ENCODE data around the gene PIK3C2G.

Gene PIK3C2G

DNA sequence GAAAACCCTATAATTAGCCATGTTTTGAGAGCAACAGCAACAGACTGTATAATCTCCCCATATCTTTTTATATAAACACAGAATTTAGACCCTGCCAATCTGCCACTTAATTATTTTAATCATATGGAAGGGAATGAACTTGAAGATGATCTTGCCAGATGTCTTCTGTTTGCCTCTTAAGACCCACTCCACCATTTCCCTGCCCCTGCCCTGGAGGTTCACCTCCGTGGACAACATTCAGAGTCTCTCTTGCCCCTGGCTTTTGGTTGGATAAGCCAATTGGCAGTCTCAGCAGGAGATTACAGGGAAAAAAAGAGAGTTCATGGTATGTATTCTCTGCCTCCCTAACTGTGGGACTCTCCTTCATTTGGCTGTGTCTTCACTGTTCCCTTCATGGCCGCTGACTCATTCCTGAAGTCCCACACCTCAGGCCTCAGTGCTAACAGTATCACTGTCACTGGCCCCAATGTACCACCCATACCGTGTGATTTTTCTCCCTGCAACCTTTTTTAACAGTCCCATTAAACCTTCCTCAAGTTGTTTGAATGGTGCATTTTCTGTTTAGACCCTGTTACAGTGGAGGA lies 184.8 kb downstream of the PIK3C2G start:
- Histone ChIP-seq H3K36me3 (ENCODE audit: control insufficient read depth, low read length) (no peaks in the 10 kb centered on the region), H3K4me3 (ENCODE audit: low read length) (no peak overlapping the region), H3F3A (ENCODE audit: control insufficient read depth, insufficient read depth) (no peaks in the 10 kb centered on the region), H3K27me3 (ENCODE audit: control insufficient read depth, low read length) (no peaks in the 10 kb centered on the region), H3K79me2 (ENCODE audit: control insufficient read depth, low read length) (no peaks in the 10 kb centered on the region), H4K20me1 (ENCODE audit: control insufficient read depth, insufficient read depth, low read depth, low read length) (no peaks in the 10 kb centered on the region), H3K27ac (ENCODE audit: low read depth, low read length) (no peak overlapping the region), H3K9me2 (replicated peaks; ENCODE audit: control insufficient read depth, low read length) (no peaks in the 10 kb centered on the region), H3K9me3 (ENCODE audit: control insufficient read depth, insufficient read depth, low read length) (no peaks in the 10 kb centered on the region), H3K4me1 (ENCODE audit: control insufficient read depth, low read length) (no peaks in the 10 kb centered on the region), H3K4me2 (ENCODE audit: low read length) (no peak overlapping the region)
- TF ChIP-seq EZH2phosphoT487 (IDR thresholded peaks at IDR 0.05; ENCODE audit: borderline replicate concordance, low read length), result no peak
- TF ChIP-seq, protein P1, sequence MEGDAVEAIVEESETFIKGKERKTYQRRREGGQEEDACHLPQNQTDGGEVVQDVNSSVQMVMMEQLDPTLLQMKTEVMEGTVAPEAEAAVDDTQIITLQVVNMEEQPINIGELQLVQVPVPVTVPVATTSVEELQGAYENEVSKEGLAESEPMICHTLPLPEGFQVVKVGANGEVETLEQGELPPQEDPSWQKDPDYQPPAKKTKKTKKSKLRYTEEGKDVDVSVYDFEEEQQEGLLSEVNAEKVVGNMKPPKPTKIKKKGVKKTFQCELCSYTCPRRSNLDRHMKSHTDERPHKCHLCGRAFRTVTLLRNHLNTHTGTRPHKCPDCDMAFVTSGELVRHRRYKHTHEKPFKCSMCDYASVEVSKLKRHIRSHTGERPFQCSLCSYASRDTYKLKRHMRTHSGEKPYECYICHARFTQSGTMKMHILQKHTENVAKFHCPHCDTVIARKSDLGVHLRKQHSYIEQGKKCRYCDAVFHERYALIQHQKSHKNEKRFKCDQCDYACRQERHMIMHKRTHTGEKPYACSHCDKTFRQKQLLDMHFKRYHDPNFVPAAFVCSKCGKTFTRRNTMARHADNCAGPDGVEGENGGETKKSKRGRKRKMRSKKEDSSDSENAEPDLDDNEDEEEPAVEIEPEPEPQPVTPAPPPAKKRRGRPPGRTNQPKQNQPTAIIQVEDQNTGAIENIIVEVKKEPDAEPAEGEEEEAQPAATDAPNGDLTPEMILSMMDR (IDR thresholded peaks at IDR 0.05; ENCODE audit: low read depth, low read length, poor library complexity, severe bottlenecking), result no peak

DNA sequence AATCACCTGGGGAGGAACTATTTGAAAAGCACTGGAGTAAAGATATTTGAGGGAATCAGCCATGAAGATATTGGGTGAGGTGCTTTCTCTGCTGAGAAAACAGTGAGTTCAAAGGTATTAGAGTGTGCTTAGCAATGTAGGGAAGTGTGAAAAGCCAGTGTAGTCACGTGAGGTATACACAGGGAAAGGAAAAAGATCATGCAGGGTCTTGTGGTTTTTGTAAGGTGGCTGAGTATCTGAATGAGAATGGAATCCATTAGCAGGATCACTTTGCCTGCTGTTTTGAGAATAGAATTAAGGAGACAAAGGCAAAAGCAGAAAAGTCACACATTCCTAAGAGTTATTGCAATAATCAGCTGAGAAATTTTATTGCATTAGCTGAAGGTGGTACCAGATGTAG lies 193.0 kb downstream of the PIK3C2G start:
- H3K27ac ChIP-seq (ENCODE audit: low read depth, low read length), result no peak overlapping the region
- no peaks in the 10 kb centered on the region for H3F3A ChIP-seq (ENCODE audit: control insufficient read depth, insufficient read depth)
- no peak overlapping the region for H3K4me2 ChIP-seq (ENCODE audit: low read length)
- no peak overlapping the region for H3K4me3 ChIP-seq (ENCODE audit: low read length)
- no peaks in the 10 kb centered on the region for H3K4me1 ChIP-seq (ENCODE audit: control insufficient read depth, low read length)
- no peaks in the 10 kb centered on the region for H4K20me1 ChIP-seq (ENCODE audit: control insufficient read depth, insufficient read depth, low read depth, low read length)
- no peaks in the 10 kb centered on the region for H3K9me2 ChIP-seq (replicated peaks; ENCODE audit: control insufficient read depth, low read length)
- H3K36me3 ChIP-seq (ENCODE audit: control insufficient read depth, low read length), result no peaks in the 10 kb centered on the region
- H3K27me3 ChIP-seq (ENCODE audit: control insufficient read depth, low read length), result no peaks in the 10 kb centered on the region
- TF ChIP-seq, protein P1 (IDR thresholded peaks at IDR 0.05; ENCODE audit: low read depth, low read length, poor library complexity, severe bottlenecking), result no peak
- no peak for TF ChIP-seq EZH2phosphoT487 (IDR thresholded peaks at IDR 0.05; ENCODE audit: borderline replicate concordance, low read length)
- H3K79me2 ChIP-seq (ENCODE audit: control insufficient read depth, low read length), result no peaks in the 10 kb centered on the region
- no peaks in the 10 kb centered on the region for H3K9me3 ChIP-seq (ENCODE audit: control insufficient read depth, insufficient read depth, low read length)

DNA sequence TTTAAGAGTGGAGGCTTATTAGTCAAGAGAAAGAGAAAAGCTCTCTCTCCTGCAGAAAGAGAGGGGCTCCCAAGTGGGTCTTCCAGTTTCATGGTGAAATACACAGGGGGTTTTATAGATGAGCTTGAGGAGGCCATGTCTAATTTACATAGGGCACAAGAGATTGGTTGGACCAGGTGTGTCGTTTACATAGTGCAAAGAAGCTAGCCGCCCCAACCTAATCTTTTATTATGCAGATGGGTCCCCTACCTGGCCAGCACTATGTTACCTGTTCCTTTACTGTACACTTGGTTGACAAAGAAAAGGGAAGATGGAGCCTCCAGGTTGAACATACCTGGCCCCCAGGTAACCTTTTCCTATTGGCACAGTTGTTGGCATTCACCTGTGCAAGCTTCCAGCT lies 195.0 kb downstream of the PIK3C2G start:
- TF ChIP-seq, protein P1 (IDR thresholded peaks at IDR 0.05; ENCODE audit: low read depth, low read length, poor library complexity, severe bottlenecking), result no peak
- TF ChIP-seq EZH2phosphoT487 (IDR thresholded peaks at IDR 0.05; ENCODE audit: borderline replicate concordance, low read length), result no peak
- Histone ChIP-seq H3K79me2 (ENCODE audit: control insufficient read depth, low read length) (no peaks in the 10 kb centered on the region), H3K9me2 (replicated peaks; ENCODE audit: control insufficient read depth, low read length) (no peaks in the 10 kb centered on the region), H3K9me3 (ENCODE audit: control insufficient read depth, insufficient read depth, low read length) (no peaks in the 10 kb centered on the region), H3K4me2 (ENCODE audit: low read length) (no peak overlapping the region), H3K4me1 (ENCODE audit: control insufficient read depth, low read length) (no peaks in the 10 kb centered on the region), H3K36me3 (ENCODE audit: control insufficient read depth, low read length) (no peaks in the 10 kb centered on the region), H3K27ac (ENCODE audit: low read depth, low read length) (no peak overlapping the region), H4K20me1 (ENCODE audit: control insufficient read depth, insufficient read depth, low read depth, low read length) (no peaks in the 10 kb centered on the region), H3K4me3 (ENCODE audit: low read length) (no peak overlapping the region), H3K27me3 (ENCODE audit: control insufficient read depth, low read length) (no peaks in the 10 kb centered on the region), H3F3A (ENCODE audit: control insufficient read depth, insufficient read depth) (no peaks in the 10 kb centered on the region)
